WERI-Rb-1 (cell line): Measurements from ENCODE around the gene MCM9.

ENCODE experiments used
- DNase-seq: peaks from one replicate; pipeline ENCODE4 v3.0.0-alpha.2; 2020
- H3K27ac ChIP-seq: fragments of 250-450 bp; sonication (Bioruptor Pico); 2 replicates; pipeline ENCODE4 v1.5.1; 2020; ENCODE audit warnings: mild to moderate bottlenecking, moderate library complexity
- H3K27me3 ChIP-seq: fragments of 250-450 bp; sonication (Bioruptor Pico); 2 replicates; pipeline ENCODE4 v1.5.1; 2021; ENCODE audit warnings: mild to moderate bottlenecking, low read depth, moderate library complexity; ENCODE audit not compliant: insufficient read depth, severe bottlenecking
- H3K36me3 ChIP-seq: fragments of 250-450 bp; sonication (Bioruptor Pico); 2 replicates; pipeline ENCODE4 v1.5.1; 2020; ENCODE audit warnings: mild to moderate bottlenecking, moderate library complexity
- H3K4me3 ChIP-seq: 2 replicates; pipeline ENCODE4 v1.5.1; 2011; ENCODE audit warnings: low read depth, mild to moderate bottlenecking, control low read depth, low read length
- H3K9me3 ChIP-seq: fragments of 250-450 bp; sonication (Bioruptor Pico); 2 replicates; pipeline ENCODE4 v1.5.1; 2021; ENCODE audit warnings: mild to moderate bottlenecking, moderate library complexity; ENCODE audit not compliant: severe bottlenecking
- TF ChIP-seq, protein P1 (sequence below): IDR thresholded peaks from 2 replicates; pipeline ENCODE4 v1.5.1; 2011; ENCODE audit warnings: low read depth, mild to moderate bottlenecking, control low read depth, inconsistent platforms, low read length

The MCM9 gene

DNA sequence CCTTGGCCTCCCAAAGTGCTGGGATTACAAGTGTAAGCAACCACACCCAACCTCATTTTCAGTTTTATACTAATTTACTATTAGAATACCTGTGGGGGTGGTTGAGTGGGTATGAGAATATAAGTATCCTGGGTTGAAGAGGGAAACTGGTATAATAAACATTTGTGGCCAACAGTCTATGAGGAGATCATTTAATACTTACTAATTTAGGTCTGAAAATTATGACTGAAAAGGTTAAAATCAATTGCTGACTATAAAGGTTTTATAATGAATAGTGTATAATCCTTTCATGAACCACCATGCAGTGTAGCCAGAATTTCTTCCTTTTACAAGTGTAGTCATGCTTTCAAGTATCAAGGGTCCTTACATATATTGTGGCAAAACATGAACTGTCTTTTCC, 29.9 kb downstream of the MCM9 start:
- no peaks in the 10 kb centered on the region for H3K27me3 ChIP-seq
- H3K4me3 ChIP-seq: no peak overlapping the region
- TF ChIP-seq, protein P1, sequence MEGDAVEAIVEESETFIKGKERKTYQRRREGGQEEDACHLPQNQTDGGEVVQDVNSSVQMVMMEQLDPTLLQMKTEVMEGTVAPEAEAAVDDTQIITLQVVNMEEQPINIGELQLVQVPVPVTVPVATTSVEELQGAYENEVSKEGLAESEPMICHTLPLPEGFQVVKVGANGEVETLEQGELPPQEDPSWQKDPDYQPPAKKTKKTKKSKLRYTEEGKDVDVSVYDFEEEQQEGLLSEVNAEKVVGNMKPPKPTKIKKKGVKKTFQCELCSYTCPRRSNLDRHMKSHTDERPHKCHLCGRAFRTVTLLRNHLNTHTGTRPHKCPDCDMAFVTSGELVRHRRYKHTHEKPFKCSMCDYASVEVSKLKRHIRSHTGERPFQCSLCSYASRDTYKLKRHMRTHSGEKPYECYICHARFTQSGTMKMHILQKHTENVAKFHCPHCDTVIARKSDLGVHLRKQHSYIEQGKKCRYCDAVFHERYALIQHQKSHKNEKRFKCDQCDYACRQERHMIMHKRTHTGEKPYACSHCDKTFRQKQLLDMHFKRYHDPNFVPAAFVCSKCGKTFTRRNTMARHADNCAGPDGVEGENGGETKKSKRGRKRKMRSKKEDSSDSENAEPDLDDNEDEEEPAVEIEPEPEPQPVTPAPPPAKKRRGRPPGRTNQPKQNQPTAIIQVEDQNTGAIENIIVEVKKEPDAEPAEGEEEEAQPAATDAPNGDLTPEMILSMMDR: no peak
- no peaks in the 10 kb centered on the region for H3K9me3 ChIP-seq
- DNase-seq: no peak
- no peak overlapping the region for H3K27ac ChIP-seq
- peaks cover 88% of the 10 kb centered on the region for H3K36me3 ChIP-seq

DNA sequence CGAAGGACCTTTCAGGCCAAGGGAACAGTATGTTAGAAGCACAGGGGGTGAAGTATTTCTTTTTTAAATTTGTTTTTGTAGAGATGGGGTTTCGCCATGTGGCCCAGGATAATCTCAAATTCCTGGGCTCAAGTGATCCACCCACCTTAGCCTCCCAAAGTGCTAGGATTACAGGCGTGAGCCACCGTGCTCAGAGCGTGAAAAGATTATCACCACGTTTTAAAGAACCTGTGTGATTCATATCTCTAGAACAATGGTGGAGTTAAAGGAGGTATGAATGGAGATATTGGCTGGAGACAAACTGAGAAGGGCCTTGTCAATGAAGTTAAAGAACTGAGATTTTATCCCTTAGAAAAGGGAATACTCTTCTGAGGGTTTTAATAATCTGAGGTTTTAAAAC, 31.3 kb downstream of the MCM9 start:
- no peak overlapping the region for H3K27ac ChIP-seq
- DNase-seq: no peak
- TF ChIP-seq, protein P1: no peak
- H3K4me3 ChIP-seq: no peak overlapping the region
- no peaks in the 10 kb centered on the region for H3K27me3 ChIP-seq
- H3K9me3 ChIP-seq: no peaks in the 10 kb centered on the region
- H3K36me3 ChIP-seq: peaks cover 96% of the 10 kb centered on the region

DNA sequence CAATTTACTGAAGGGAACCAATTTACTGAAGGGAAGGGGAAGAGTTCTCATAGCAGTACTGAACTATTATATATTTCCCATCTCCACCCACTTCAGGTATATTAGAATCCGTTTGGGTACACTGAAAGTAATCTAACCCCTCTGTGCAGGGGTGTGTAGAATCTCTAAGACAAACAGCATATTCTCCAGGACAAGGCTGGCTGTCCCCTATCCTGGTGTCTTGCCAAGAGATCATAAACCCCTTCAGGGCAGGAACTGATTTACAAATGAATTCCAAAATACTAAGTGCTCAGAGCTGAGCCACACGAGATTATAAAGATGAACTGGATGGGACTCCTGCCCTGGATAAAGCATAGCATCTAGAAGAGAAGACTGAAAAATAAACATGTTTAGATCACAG, 31.8 kb downstream of the MCM9 start:
- no peak for DNase-seq
- Histone ChIP-seq H3K27ac (no peak overlapping the region), H3K27me3 (no peaks in the 10 kb centered on the region), H3K4me3 (no peak overlapping the region), H3K9me3 (no peaks in the 10 kb centered on the region), H3K36me3 (peaks cover 94% of the 10 kb centered on the region)
- TF ChIP-seq, protein P1: no peak

DNA sequence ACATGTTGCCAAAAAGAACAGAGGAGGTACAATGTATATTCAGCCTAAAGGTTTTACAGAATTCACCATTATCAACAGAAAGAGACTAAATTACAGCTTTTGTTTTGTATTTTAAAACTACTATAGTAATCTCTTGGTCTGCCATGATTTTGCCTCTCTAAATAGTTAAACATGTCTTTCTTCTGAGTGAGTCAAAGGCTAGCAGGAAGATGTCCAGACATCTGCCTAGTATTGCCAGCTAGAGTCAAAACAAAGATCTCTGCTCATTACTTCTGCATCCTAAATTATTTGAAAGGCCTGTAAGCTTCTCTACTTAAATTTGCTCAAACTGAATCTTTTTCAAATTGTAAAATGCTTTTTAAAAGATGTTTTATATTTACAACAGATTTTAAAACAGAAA, 32.2 kb downstream of the MCM9 start:
- Histone ChIP-seq H3K36me3 (peaks cover 89% of the 10 kb centered on the region), H3K27ac (no peak overlapping the region)

DNA sequence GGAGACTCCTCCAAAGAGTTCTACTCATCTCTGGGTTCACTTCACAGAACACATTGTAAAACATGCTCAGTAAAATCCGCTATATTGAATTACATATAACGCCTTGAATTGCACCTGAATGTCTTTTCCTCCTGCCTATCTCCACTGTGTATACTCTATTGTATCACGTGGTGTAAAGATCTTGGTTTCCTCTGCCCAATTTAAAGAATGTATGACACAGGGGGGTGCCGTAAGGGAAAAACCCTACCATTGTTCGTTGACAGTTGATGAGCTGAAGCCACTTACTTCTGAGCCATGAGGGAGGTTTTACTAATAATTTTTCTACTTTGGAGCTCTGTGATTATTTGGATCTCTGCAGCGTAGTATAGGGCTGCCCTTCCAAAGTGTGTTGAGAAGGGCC, 35.0 kb downstream of the MCM9 start:
- Histone ChIP-seq H3K36me3 (peaks cover 66% of the 10 kb centered on the region), H3K27me3 (no peaks in the 10 kb centered on the region), H3K4me3 (no peak overlapping the region), H3K9me3 (no peaks in the 10 kb centered on the region), H3K27ac (no peak overlapping the region)
- DNase-seq: no peak
- TF ChIP-seq, protein P1: no peak

More for the DNA sequence above, 32.2 kb downstream of the MCM9 start:
- Histone ChIP-seq H3K27me3 (no peaks in the 10 kb centered on the region), H3K9me3 (no peaks in the 10 kb centered on the region), H3K4me3 (no peak overlapping the region)
- TF ChIP-seq, protein P1: no peak
- no peak for DNase-seq

DNA sequence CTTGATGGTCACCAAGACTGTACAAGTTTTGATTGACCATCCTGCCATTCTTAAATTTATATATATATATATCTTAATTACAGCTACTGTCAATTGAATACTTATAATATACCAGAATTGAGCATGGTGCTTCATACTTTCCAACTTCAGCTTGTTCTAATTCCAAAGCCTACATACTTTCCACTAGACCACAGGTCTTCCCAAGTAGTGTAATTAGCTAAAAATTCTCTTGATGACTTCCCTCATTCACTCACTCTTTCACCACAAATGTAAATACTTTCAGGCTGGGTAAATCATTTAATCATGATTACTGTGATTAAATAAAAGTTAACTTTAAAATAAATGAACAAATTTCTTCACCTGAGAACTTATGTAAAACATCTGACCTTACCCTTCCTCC, 37.6 kb downstream of the MCM9 start:
- no peak for DNase-seq
- no peak overlapping the region for H3K27ac ChIP-seq
- H3K9me3 ChIP-seq: no peaks in the 10 kb centered on the region
- H3K36me3 ChIP-seq: peaks cover 50% of the 10 kb centered on the region
- H3K27me3 ChIP-seq: no peaks in the 10 kb centered on the region
- H3K4me3 ChIP-seq: no peak overlapping the region
- TF ChIP-seq, protein P1: no peak
